MM.1S (cell line): ENCODE results near the gene LIMS1.

Source experiments
- DNase-seq: peaks from one replicate; pipeline ENCODE4 v3.0.0-alpha.2; 2015
- H2AFZ ChIP-seq: fragments of 300-600 bp; sonication (generic); 2 replicates; pipeline ENCODE4 v1.6.0; 2016; ENCODE audit warnings: antibody characterized with exemption, low read length
- H3F3A ChIP-seq: fragments of 300-600 bp; sonication (generic); 2 replicates; pipeline ENCODE4 v1.6.1; 2016; ENCODE audit warnings: mild to moderate bottlenecking, antibody characterized with exemption, low read length, moderate library complexity, mixed read lengths; ENCODE audit not compliant: insufficient read depth
- H3K27ac ChIP-seq: fragments of 300-600 bp; sonication (generic); 2 replicates; pipeline ENCODE4 v1.5.1; 2016; ENCODE audit warnings: mild to moderate bottlenecking, low read length
- H3K27me3 ChIP-seq: fragments of 300-600 bp; sonication (generic); replicated peaks from 2 replicates; pipeline ENCODE4 v1.6.0; 2016; ENCODE audit warnings: low read length; ENCODE audit not compliant: insufficient read depth
- H3K36me3 ChIP-seq: fragments of 300-600 bp; sonication (generic); replicated peaks from 2 replicates; pipeline ENCODE4 v1.6.1; 2016; ENCODE audit warnings: mild to moderate bottlenecking, low read length, mixed read lengths; ENCODE audit not compliant: insufficient read depth
- H3K4me1 ChIP-seq: fragments of 300-600 bp; sonication (generic); 2 replicates; pipeline ENCODE4 v1.6.1; 2016; ENCODE audit warnings: low read length, mixed read lengths
- H3K4me2 ChIP-seq: fragments of 300-600 bp; sonication (generic); 2 replicates; pipeline ENCODE4 v1.6.0; 2016; ENCODE audit warnings: low read depth, low read length
- H3K4me3 ChIP-seq: fragments of 300-600 bp; sonication (generic); 2 replicates; pipeline ENCODE4 v1.5.1; 2016; ENCODE audit warnings: low read length, mixed read lengths
- H3K79me2 ChIP-seq: fragments of 300-600 bp; sonication (generic); 2 replicates; pipeline ENCODE4 v1.6.1; 2016; ENCODE audit warnings: mixed run types, low read length, mixed read lengths
- H3K9ac ChIP-seq: fragments of 300-600 bp; sonication (generic); 2 replicates; pipeline ENCODE4 v1.6.1; 2016; ENCODE audit warnings: low read length, mixed read lengths
- H3K9me2 ChIP-seq: fragments of 300-600 bp; sonication (generic); replicated peaks from 2 replicates; pipeline ENCODE4 v1.6.1; 2016; ENCODE audit warnings: mild to moderate bottlenecking, low read length, mixed read lengths; ENCODE audit not compliant: insufficient read depth
- H3K9me3 ChIP-seq: fragments of 300-600 bp; sonication (generic); replicated peaks from 2 replicates; pipeline ENCODE4 v1.6.1; 2016; ENCODE audit warnings: mild to moderate bottlenecking, low read length, mixed read lengths; ENCODE audit not compliant: insufficient read depth
- H4K20me1 ChIP-seq: fragments of 300-600 bp; sonication (generic); 2 replicates; pipeline ENCODE4 v1.6.1; 2016; ENCODE audit warnings: mild to moderate bottlenecking, low read length, moderate library complexity, mixed read lengths; ENCODE audit not compliant: insufficient read depth
- CTCF ChIP-seq: fragments of 300-600 bp; sonication (generic); IDR thresholded peaks from 2 replicates; pipeline ENCODE4 v1.5.1; 2016; ENCODE audit warnings: antibody characterized with exemption, low read length, mixed read lengths
- EZH2 ChIP-seq: fragments of 300-600 bp; sonication (generic); optimal IDR thresholded peaks from 2 replicates; pipeline ENCODE3; 2017; ENCODE audit warnings: low read depth, mild to moderate bottlenecking, antibody characterized with exemption, low read length, mixed read lengths
- EZH2phosphoT487 ChIP-seq: fragments of 300-600 bp; sonication (generic); IDR thresholded peaks from 2 replicates; pipeline ENCODE4 v1.6.1; 2018; ENCODE audit warnings: antibody characterized with exemption, low read length

Gene LIMS1

GRCh38 chr2:108585436-108585835 is 51.2 kb downstream of the LIMS1 start:
- no peaks in the 10 kb centered on the region for H3K36me3 ChIP-seq
- H3K27me3 ChIP-seq: no peaks in the 10 kb centered on the region
- H3K9me3 ChIP-seq: no peaks in the 10 kb centered on the region
- no peak overlapping the region for H3K4me3 ChIP-seq
- no peak for TF ChIP-seq EZH2phosphoT487
- TF ChIP-seq CTCF: no peak
- TF ChIP-seq EZH2: no peak
- no peak overlapping the region for H2AFZ ChIP-seq
- no peak overlapping the region for H3K9ac ChIP-seq
- peaks cover 43% of the 10 kb centered on the region for H3K4me1 ChIP-seq
- no peak overlapping the region for H3K27ac ChIP-seq
- no peak overlapping the region for H3K4me2 ChIP-seq
- H3K79me2 ChIP-seq: peaks cover 86% of the 10 kb centered on the region
- peaks cover 24% of the 10 kb centered on the region for H3F3A ChIP-seq
- H3K9me2 ChIP-seq: no peaks in the 10 kb centered on the region
- no peaks in the 10 kb centered on the region for H4K20me1 ChIP-seq
- no peak for DNase-seq

- no peak for DNase-seq
- Histone ChIP-seq H3K4me2 (no peak overlapping the region), H3K4me1 (peaks cover 43% of the 10 kb centered on the region), H3K4me3 (no peak overlapping the region), H2AFZ (no peak overlapping the region), H3K27ac (no peak overlapping the region), H3K9ac (no peak overlapping the region), H3K9me2 (no peaks in the 10 kb centered on the region), H3K79me2 (peaks cover 86% of the 10 kb centered on the region), H3K36me3 (no peaks in the 10 kb centered on the region), H3K27me3 (no peaks in the 10 kb centered on the region), H3K9me3 (no peaks in the 10 kb centered on the region), H4K20me1 (no peaks in the 10 kb centered on the region), H3F3A (peaks cover 24% of the 10 kb centered on the region)
- TF ChIP-seq CTCF: no peak
- TF ChIP-seq EZH2: no peak
- TF ChIP-seq EZH2phosphoT487: no peak
Measured at GRCh38 chr2:108586116-108586515, 51.8 kb downstream of the LIMS1 start.

GRCh38 chr2:108586631-108587030 is 52.4 kb downstream of the LIMS1 start:
- H4K20me1 ChIP-seq: no peaks in the 10 kb centered on the region
- TF ChIP-seq CTCF: no peak
- TF ChIP-seq EZH2: no peak
- no peak for TF ChIP-seq EZH2phosphoT487
- H3K4me2 ChIP-seq: no peak overlapping the region
- H3K9ac ChIP-seq: no peak overlapping the region
- no peak overlapping the region for H2AFZ ChIP-seq
- no peak for DNase-seq
- H3K9me2 ChIP-seq: no peaks in the 10 kb centered on the region
- H3K4me3 ChIP-seq: no peak overlapping the region
- peak overlapping the region; percentile 86; the same call in 1 of the 2 replicates for H3K27ac ChIP-seq
- H3K36me3 ChIP-seq: no peaks in the 10 kb centered on the region
- no peaks in the 10 kb centered on the region for H3K9me3 ChIP-seq
- H3K27me3 ChIP-seq: no peaks in the 10 kb centered on the region
- H3K79me2 ChIP-seq: peaks cover 88% of the 10 kb centered on the region
- H3K4me1 ChIP-seq: peaks cover 43% of the 10 kb centered on the region
- peaks cover 24% of the 10 kb centered on the region for H3F3A ChIP-seq
